Suppressor macrophage treated with lipopolysaccharide for 1 hour (primary cell): ENCODE data around the gene TRIM7.
"Not testable (repeated sequence)": the region's sequence is repeated elsewhere in the genome, so short reads cannot be mapped to it uniquely, and the experiment has no call there.

ENCODE experiments used
- DNase-seq, 3 donors: peaks; one replicate each; pipeline ENCODE4 v3.0.0-alpha.2; 2020 to 2022

TRIM7 gene

GRCh38 chr5:181232593-181232992 is 27.6 kb upstream of the TRIM7 start:
- no peak for DNase-seq

GRCh38 chr5:181231432-181231831 is 26.4 kb upstream of the TRIM7 start:
- no peak for DNase-seq

- DNase-seq: no peak
These were observed 25.6 kb upstream of the TRIM7 start for GRCh38 chr5:181230551-181230950.

GRCh38 chr5:181229996-181230395 is 25.0 kb upstream of the TRIM7 start:
- no peak for DNase-seq

GRCh38 chr5:181224390-181225229 is 19.6 kb upstream of the TRIM7 start:
- DNase-seq: no peak

- DNase-seq: peak in 1 of 3 donors; percentile 45
These were observed 18.9 kb upstream of the TRIM7 start for GRCh38 chr5:181223729-181224389.

GRCh38 chr5:181223058-181223728 is 18.2 kb upstream of the TRIM7 start, which contains the start of gene TRIM41:
Gene TRIM41, plus strand, starts transcription at chr5:181223281. Its CDS starts 719 bp downstream, at chr5:181224000.
- peak; percentile 97 to 98 (median 98) for DNase-seq

- no peak for DNase-seq
These were observed 17.6 kb upstream of the TRIM7 start for GRCh38 chr5:181222630-181223057.

- peak; percentile 87 to 93 (median 90) for DNase-seq
These were observed 17.0 kb upstream of the TRIM7 start for GRCh38 chr5:181221792-181222629.

- DNase-seq: no peak
These were observed 16.3 kb upstream of the TRIM7 start for GRCh38 chr5:181221105-181221791.

- DNase-seq: no peak
These were observed 15.2 kb upstream of the TRIM7 start for GRCh38 chr5:181220178-181220515.

GRCh38 chr5:181219262-181220177 is 14.5 kb upstream of the TRIM7 start:
- no peak for DNase-seq

- DNase-seq: no peak
These were observed 13.8 kb upstream of the TRIM7 start for GRCh38 chr5:181218795-181219124.

GRCh38 chr5:181217803-181218062 is 12.7 kb upstream of the TRIM7 start:
- DNase-seq: no peak

GRCh38 chr5:181217111-181217802 is 12.3 kb upstream of the TRIM7 start:
- DNase-seq: peak; percentile 61 to 78 (median 67)

- no peak for DNase-seq
These were observed 11.3 kb upstream of the TRIM7 start for GRCh38 chr5:181215997-181216989.

GRCh38 chr5:181214249-181214648 is 9.3 kb upstream of the TRIM7 start:
- DNase-seq: not testable (repeated sequence)

- no peak for DNase-seq
These were observed 7.9 kb upstream of the TRIM7 start for GRCh38 chr5:181212934-181213333.

GRCh38 chr5:181212080-181212479 is 7.1 kb upstream of the TRIM7 start:
- no peak for DNase-seq
